ENCODE data around the gene PLB1.

Gene PLB1

GRCh38 chr2:28463211-28463816 is 32.5 kb upstream of the PLB1 start:
- Histone ChIP-seq H3K27me3 (ENCODE audit: insufficient read depth, low read depth, severe bottlenecking) (no peaks in the 10 kb centered on the region), H3K4me3 (ENCODE audit: low read depth, low read length) (no peak overlapping the region), H3K27ac (no peak overlapping the region), H3K9me3 (ENCODE audit: severe bottlenecking) (peaks cover 2% of the 10 kb centered on the region), H3K36me3 (no peaks in the 10 kb centered on the region)
- no peak for DNase-seq
- TF ChIP-seq, protein P1, sequence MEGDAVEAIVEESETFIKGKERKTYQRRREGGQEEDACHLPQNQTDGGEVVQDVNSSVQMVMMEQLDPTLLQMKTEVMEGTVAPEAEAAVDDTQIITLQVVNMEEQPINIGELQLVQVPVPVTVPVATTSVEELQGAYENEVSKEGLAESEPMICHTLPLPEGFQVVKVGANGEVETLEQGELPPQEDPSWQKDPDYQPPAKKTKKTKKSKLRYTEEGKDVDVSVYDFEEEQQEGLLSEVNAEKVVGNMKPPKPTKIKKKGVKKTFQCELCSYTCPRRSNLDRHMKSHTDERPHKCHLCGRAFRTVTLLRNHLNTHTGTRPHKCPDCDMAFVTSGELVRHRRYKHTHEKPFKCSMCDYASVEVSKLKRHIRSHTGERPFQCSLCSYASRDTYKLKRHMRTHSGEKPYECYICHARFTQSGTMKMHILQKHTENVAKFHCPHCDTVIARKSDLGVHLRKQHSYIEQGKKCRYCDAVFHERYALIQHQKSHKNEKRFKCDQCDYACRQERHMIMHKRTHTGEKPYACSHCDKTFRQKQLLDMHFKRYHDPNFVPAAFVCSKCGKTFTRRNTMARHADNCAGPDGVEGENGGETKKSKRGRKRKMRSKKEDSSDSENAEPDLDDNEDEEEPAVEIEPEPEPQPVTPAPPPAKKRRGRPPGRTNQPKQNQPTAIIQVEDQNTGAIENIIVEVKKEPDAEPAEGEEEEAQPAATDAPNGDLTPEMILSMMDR (IDR thresholded peaks at IDR 0.05; ENCODE audit: low read depth, low read length): no peak

DNA sequence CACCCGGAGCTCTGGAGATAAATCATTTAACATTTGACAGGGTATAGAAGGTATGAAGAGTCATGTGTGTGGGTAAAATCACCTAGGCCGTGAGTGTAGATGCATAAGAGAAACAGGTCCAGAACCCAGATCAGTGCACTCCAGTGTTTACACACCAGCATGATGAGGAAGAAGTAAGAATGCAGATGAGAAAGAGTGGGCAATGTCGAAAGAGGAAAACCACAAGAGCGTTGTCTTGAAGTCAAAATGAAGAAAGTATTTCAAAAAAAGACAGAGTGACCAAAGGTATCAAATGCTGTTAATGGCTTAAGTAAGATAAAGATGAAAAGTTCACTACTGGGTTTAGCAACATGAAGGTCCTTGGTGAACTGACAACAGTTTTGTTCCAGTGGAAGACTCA is 32.0 kb upstream of the PLB1 start:
- TF ChIP-seq, protein P1 (IDR thresholded peaks at IDR 0.05; ENCODE audit: low read depth, low read length): no peak
- Histone ChIP-seq H3K27me3 (ENCODE audit: insufficient read depth, low read depth, severe bottlenecking) (no peaks in the 10 kb centered on the region), H3K9me3 (ENCODE audit: severe bottlenecking) (peaks cover 2% of the 10 kb centered on the region), H3K36me3 (no peaks in the 10 kb centered on the region), H3K27ac (no peak overlapping the region), H3K4me3 (ENCODE audit: low read depth, low read length) (no peak overlapping the region)
- DNase-seq: no peak

GRCh38 chr2:28465148-28465885 is 30.5 kb upstream of the PLB1 start:
- DNase-seq: no peak
- H3K36me3 ChIP-seq: no peaks in the 10 kb centered on the region
- H3K27me3 ChIP-seq (ENCODE audit: insufficient read depth, low read depth, severe bottlenecking): no peaks in the 10 kb centered on the region
- TF ChIP-seq, protein P1 (IDR thresholded peaks at IDR 0.05; ENCODE audit: low read depth, low read length): no peak
- H3K27ac ChIP-seq: no peak overlapping the region
- no peak overlapping the region for H3K4me3 ChIP-seq (ENCODE audit: low read depth, low read length)
- peaks cover 2% of the 10 kb centered on the region for H3K9me3 ChIP-seq (ENCODE audit: severe bottlenecking)

DNA sequence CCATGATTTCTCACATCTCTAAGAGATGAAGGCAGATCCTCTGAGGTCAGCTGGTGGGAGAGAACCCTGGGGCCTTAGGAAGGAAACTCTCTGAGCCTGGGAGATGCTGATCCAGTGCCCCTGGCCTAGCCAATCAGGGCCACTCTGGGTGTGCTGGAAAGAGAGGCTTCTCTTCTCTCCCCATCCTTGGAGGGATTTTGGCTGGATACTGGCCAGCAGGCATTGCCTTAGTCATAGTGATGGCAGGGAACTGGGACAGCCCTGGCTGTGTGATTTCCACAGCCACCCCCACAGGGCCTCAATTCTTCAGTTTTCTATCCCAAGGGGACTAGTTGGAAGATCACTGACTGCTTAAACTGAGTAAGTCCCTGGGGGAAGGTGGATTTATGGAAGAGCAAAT is 26.6 kb upstream of the PLB1 start:
- no peak for DNase-seq
- Histone ChIP-seq H3K36me3 (no peaks in the 10 kb centered on the region), H3K27ac (no peak overlapping the region), H3K27me3 (ENCODE audit: insufficient read depth, low read depth, severe bottlenecking) (no peaks in the 10 kb centered on the region), H3K4me3 (ENCODE audit: low read depth, low read length) (no peak overlapping the region), H3K9me3 (ENCODE audit: severe bottlenecking) (peaks cover 5% of the 10 kb centered on the region)
- TF ChIP-seq, protein P1 (IDR thresholded peaks at IDR 0.05; ENCODE audit: low read depth, low read length): no peak

DNA sequence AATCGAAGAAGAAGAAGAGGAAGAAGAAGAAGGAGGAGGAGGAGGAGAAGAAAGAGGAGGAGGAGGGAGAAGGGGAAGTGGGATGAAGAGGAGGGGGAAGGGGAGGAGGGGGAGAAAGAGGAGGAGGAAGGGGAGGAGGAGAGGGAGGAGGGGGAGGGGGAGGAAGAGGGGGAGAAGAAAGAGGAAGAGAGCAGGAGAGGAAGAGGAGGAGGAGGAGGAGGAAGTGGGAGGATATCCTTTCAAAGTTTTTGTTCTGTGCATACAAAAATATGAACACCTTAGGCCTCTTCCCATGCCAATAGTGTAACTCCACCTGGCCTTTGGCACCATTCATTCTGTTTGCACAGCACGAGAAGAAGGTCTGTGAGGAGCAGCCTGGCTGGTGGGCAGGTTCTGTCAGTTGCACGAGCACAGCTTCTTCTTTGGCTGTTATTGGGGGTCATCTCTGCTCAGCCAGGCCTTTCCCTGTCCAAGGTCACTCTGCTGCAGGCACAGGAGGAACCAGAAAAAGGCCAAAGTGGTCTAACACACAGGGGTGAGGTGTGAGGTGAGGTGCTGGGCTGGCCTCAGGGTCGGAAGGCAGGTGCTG is 25.8 kb upstream of the PLB1 start:
- no peaks in the 10 kb centered on the region for H3K36me3 ChIP-seq
- H3K4me3 ChIP-seq (ENCODE audit: low read depth, low read length): no peak overlapping the region
- DNase-seq: no peak
- TF ChIP-seq, protein P1 (IDR thresholded peaks at IDR 0.05; ENCODE audit: low read depth, low read length): no peak
- peaks cover 8% of the 10 kb centered on the region for H3K9me3 ChIP-seq (ENCODE audit: severe bottlenecking)
- H3K27me3 ChIP-seq (ENCODE audit: insufficient read depth, low read depth, severe bottlenecking): no peaks in the 10 kb centered on the region
- no peak overlapping the region for H3K27ac ChIP-seq

Measured in WERI-Rb-1 (cell line).